Nephron (organoid): Measurements from ENCODE around the gene CACNA2D4.

Experiments
- H3K27ac Mint-ChIP-seq, 3 experiments: 2 replicates each; pipeline ENCODE4 v1.8.0; 2020; ENCODE audit warnings: mixed read lengths in 3 of 3, mild to moderate bottlenecking in 2 of 3, moderate library complexity in 1 of 3
- H3K27me3 Mint-ChIP-seq: 2 replicates; pipeline ENCODE4 v1.8.0; 2021; ENCODE audit warnings: low read depth, mild to moderate bottlenecking, moderate library complexity, mixed read lengths
- H3K36me3 Mint-ChIP-seq: 2 replicates; pipeline ENCODE4 v1.8.0; 2020; ENCODE audit warnings: low read depth, mixed read lengths
- H3K4me1 Mint-ChIP-seq: 2 replicates; pipeline ENCODE4 v1.8.0; 2020; ENCODE audit warnings: mixed read lengths
- H3K4me3 Mint-ChIP-seq, 3 experiments: 2 replicates each; pipeline ENCODE4 v1.8.0; 2020; ENCODE audit warnings: mild to moderate bottlenecking in 3 of 3, mixed read lengths in 3 of 3, moderate library complexity in 2 of 3
- H3K9me3 Mint-ChIP-seq: 2 replicates; pipeline ENCODE4 v1.8.0; 2020; ENCODE audit warnings: mixed read lengths
- CTCF ChIP-seq, 3 experiments: fragments of 200-600 bp; sonication (generic); IDR thresholded peaks; one replicate each; pipeline ENCODE4 v1.5.0; 2021; ENCODE audit warnings: antibody characterized with exemption in 3 of 3; ENCODE audit not compliant: unreplicated experiment in 3 of 3

CACNA2D4 gene

GRCh38 chr12:1927751-1928351 is 9.4 kb upstream of the CACNA2D4 start:
- TF ChIP-seq CTCF (IDR thresholded peaks at IDR 0.05; ENCODE audit: unreplicated experiment in 3 of 3) = no peak
- Mint-ChIP-seq H3K4me3 (no peak overlapping the region), H3K36me3 (no peaks in the 10 kb centered on the region), H3K27me3 (peaks cover 23% of the 10 kb centered on the region), H3K27ac (no peak overlapping the region), H3K9me3 (no peaks in the 10 kb centered on the region), H3K4me1 (peaks cover 41% of the 10 kb centered on the region)

- Mint-ChIP-seq H3K4me3 (no peak overlapping the region), H3K27ac (no peak overlapping the region), H3K9me3 (no peaks in the 10 kb centered on the region), H3K36me3 (no peaks in the 10 kb centered on the region), H3K27me3 (peaks cover 21% of the 10 kb centered on the region), H3K4me1 (peaks cover 34% of the 10 kb centered on the region)
- TF ChIP-seq CTCF (IDR thresholded peaks at IDR 0.05; ENCODE audit: unreplicated experiment in 3 of 3) = no peak
Measured at GRCh38 chr12:1927051-1927680, 8.7 kb upstream of the CACNA2D4 start.

DNA sequence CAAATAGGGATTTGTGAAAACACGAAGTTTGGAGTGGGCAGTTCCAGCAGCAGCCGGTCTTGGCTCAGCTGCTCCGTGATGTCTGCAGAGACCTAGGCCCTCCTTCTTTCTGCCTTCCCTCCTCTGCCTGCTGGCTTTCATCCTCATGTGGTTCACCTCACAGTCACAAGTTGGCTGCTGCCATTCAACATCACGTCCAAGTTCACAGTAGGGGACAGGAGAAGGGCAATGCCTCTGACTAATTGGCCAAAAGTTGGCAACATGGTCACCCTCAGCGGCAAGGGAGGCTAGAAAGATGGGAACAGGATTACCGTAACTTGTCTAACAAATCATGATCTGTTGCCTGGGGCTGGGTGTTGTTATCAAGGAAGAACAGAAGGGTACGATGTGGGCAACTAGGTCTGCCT is 7.8 kb upstream of the CACNA2D4 start:
- peaks cover 25% of the 10 kb centered on the region for H3K4me1 Mint-ChIP-seq
- no peaks in the 10 kb centered on the region for H3K36me3 Mint-ChIP-seq
- TF ChIP-seq CTCF (IDR thresholded peaks at IDR 0.05; ENCODE audit: unreplicated experiment in 3 of 3) = no peak
- no peak overlapping the region for H3K4me3 Mint-ChIP-seq
- no peak overlapping the region for H3K27ac Mint-ChIP-seq
- H3K27me3 Mint-ChIP-seq = peaks cover 17% of the 10 kb centered on the region
- H3K9me3 Mint-ChIP-seq = no peaks in the 10 kb centered on the region

DNA sequence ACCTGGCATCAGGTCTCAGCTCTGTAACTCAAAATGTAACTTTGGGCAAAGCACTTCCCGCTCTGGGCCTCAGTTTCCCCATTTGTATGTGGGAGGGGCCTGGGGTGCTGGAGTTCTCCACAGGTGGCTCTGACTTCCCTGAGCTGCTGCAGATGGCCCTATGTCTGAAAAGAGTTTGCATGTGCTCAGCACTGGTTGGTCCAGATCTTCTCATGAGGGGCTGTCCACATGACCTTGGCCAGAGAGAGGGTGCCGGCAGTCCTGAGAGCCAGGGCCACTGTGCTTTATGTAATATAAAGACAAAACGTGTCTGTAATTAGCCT is 7.2 kb upstream of the CACNA2D4 start:
- Mint-ChIP-seq H3K9me3 (no peaks in the 10 kb centered on the region), H3K27ac (no peak overlapping the region), H3K36me3 (no peaks in the 10 kb centered on the region), H3K27me3 (peaks cover 17% of the 10 kb centered on the region), H3K4me1 (peaks cover 22% of the 10 kb centered on the region), H3K4me3 (no peak overlapping the region)
- no peak for TF ChIP-seq CTCF (IDR thresholded peaks at IDR 0.05; ENCODE audit: unreplicated experiment in 3 of 3)

DNA sequence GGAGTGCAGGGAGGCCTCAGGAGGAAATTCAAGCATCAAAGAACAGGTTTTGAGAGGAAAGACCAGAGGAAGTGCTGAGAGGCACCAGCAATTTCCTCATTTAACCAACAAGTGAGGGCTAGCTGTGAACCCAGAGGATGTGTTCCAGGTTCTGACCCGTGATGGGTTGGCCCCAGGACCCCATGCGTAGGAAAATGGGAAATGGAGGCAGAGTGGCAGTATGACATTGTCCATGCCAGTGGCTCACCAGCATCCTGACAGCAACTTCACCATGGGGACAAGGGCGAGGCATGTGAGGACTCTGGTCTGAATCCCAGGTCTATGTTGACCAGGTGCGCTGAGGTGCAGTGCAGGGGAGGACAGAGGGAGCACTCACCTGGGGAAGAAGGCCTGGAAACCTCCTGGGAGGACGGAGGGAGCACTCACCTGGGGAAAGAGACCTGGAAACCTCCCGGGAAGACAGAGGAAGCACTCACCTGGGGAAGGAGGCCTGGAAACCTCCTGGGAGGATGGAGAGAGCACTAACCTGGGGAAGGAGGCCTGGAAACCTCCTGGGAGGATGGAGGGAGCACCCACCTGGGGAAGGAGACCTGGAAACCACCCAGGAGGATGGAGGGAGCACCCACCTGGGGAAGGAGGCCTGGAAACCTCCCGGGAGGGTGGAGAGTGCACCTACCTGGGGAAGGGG is 6.7 kb upstream of the CACNA2D4 start:
- H3K27me3 Mint-ChIP-seq = peaks cover 17% of the 10 kb centered on the region
- no peaks in the 10 kb centered on the region for H3K36me3 Mint-ChIP-seq
- no peak for TF ChIP-seq CTCF (IDR thresholded peaks at IDR 0.05; ENCODE audit: unreplicated experiment in 3 of 3)
- H3K27ac Mint-ChIP-seq = peak overlapping the region in 2 of 3 experiments; percentile 22 to 69
- no peak overlapping the region for H3K4me3 Mint-ChIP-seq
- no peaks in the 10 kb centered on the region for H3K9me3 Mint-ChIP-seq
- H3K4me1 Mint-ChIP-seq = peaks cover 27% of the 10 kb centered on the region
